Measurements from ENCODE around the gene ASAP2. TPM values are rescaled to one million over a fixed set of nuclear protein-coding genes. Genes with fewer than 3 reads are reported as not detected.
A peak's percentile ranks its signal among the peaks of the same experiment; 100 is the strongest.

ASAP2 gene
- total RNA-seq, 2 experiments from 2014 or later, result 0.27 TPM; not detected in 1

- ChIA-PET POLR2A (interaction anchor here (0.5 kb wide), 1 partner anchor 47 kb away, joined by 4 read pairs; no protein-coding TSS in a partner anchor), CTCF (ENCODE audit: unreplicated experiment) (no interaction called here)
- no peak overlapping the region for H3K27ac ChIP-seq (ENCODE audit: low read depth, low read length, poor library complexity, severe bottlenecking)
- H4K20me1 ChIP-seq (ENCODE audit: insufficient read depth, low read length), result no peaks in the 10 kb centered on the region
- no peaks in the 10 kb centered on the region for H3K9me2 ChIP-seq (ENCODE audit: insufficient read depth, low read length)
- no TSS peak for BruUV-seq (replicated peaks)
- no peak overlapping the region for H3K4me2 ChIP-seq (ENCODE audit: low read length)
- H3K4me3 ChIP-seq (ENCODE audit: low read depth, low read length, poor library complexity, severe bottlenecking), result no peak overlapping the region
- no peaks in the 10 kb centered on the region for H3K79me2 ChIP-seq (ENCODE audit: insufficient read depth, low read depth, low read length)
- no peak for TF ChIP-seq EZH2phosphoT487 (IDR thresholded peaks at IDR 0.05; ENCODE audit: borderline replicate concordance, low read depth, low read length)
- TF ChIP-seq, protein P1, sequence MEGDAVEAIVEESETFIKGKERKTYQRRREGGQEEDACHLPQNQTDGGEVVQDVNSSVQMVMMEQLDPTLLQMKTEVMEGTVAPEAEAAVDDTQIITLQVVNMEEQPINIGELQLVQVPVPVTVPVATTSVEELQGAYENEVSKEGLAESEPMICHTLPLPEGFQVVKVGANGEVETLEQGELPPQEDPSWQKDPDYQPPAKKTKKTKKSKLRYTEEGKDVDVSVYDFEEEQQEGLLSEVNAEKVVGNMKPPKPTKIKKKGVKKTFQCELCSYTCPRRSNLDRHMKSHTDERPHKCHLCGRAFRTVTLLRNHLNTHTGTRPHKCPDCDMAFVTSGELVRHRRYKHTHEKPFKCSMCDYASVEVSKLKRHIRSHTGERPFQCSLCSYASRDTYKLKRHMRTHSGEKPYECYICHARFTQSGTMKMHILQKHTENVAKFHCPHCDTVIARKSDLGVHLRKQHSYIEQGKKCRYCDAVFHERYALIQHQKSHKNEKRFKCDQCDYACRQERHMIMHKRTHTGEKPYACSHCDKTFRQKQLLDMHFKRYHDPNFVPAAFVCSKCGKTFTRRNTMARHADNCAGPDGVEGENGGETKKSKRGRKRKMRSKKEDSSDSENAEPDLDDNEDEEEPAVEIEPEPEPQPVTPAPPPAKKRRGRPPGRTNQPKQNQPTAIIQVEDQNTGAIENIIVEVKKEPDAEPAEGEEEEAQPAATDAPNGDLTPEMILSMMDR (conservative IDR thresholded peaks at IDR 0.05; ENCODE audit: low read length), result no peak
- peaks cover 50% of the 10 kb centered on the region for H3K36me3 ChIP-seq (ENCODE audit: insufficient read depth, low read length)
- DNase-seq (ENCODE audit: low spot score), result no peak
- no peak overlapping the region for H2AFZ ChIP-seq (ENCODE audit: low read length)
- H3K4me1 ChIP-seq (ENCODE audit: insufficient read depth, low read length, poor library complexity, severe bottlenecking), result peaks cover 9% of the 10 kb centered on the region
- no peaks in the 10 kb centered on the region for H3K9me3 ChIP-seq (ENCODE audit: low read length)
- intact Hi-C loops (cut with micrococcal nuclease; ENCODE audit: unreplicated experiment), result no loop called here
Observed at GRCh38 chr2:9407363-9407811, 200.8 kb downstream of the ASAP2 start.

GRCh38 chr2:9408641-9409151, 202.1 kb downstream of the ASAP2 start:
- Histone ChIP-seq H3K4me3 (ENCODE audit: low read depth, low read length, poor library complexity, severe bottlenecking) (no peak overlapping the region), H4K20me1 (ENCODE audit: insufficient read depth, low read length) (no peaks in the 10 kb centered on the region), H3K4me2 (ENCODE audit: low read length) (no peak overlapping the region), H3K9me3 (ENCODE audit: low read length) (no peaks in the 10 kb centered on the region), H3K36me3 (ENCODE audit: insufficient read depth, low read length) (peaks cover 60% of the 10 kb centered on the region), H3K27ac (ENCODE audit: low read depth, low read length, poor library complexity, severe bottlenecking) (no peak overlapping the region), H3K9me2 (ENCODE audit: insufficient read depth, low read length) (no peaks in the 10 kb centered on the region), H3K79me2 (ENCODE audit: insufficient read depth, low read depth, low read length) (no peaks in the 10 kb centered on the region), H3K4me1 (ENCODE audit: insufficient read depth, low read length, poor library complexity, severe bottlenecking) (peaks cover 9% of the 10 kb centered on the region), H2AFZ (ENCODE audit: low read length) (no peak overlapping the region)
- DNase-seq (ENCODE audit: low spot score), result no peak
- TF ChIP-seq, protein P1 (conservative IDR thresholded peaks at IDR 0.05; ENCODE audit: low read length), result no peak
- TF ChIP-seq EZH2phosphoT487 (IDR thresholded peaks at IDR 0.05; ENCODE audit: borderline replicate concordance, low read depth, low read length), result no peak
- intact Hi-C loops (cut with micrococcal nuclease; ENCODE audit: unreplicated experiment), result no loop called here
- ChIA-PET POLR2A (no interaction called here), CTCF (ENCODE audit: unreplicated experiment) (no interaction called here)
- BruUV-seq (replicated peaks), result no TSS peak

DNA sequence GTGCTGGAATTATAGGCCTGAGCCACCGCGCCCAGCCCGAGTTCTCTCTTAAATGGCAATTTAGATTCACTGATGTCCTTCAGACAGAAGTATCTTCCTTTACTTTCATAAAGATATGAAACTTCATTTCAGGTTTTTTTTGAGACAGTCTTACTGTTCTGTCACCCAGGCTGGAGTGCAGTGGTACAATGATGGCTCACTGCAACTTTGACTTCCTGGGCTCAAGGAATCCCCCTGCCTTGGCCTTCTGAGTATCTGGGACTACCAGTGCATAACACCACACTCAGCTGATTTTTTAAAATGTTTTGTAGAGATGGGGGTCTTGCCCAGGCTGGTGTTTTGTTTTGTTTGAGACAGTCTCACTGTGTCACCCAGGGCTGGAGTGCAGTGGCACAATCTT, 203.5 kb downstream of the ASAP2 start:
- Histone ChIP-seq H3K27ac (ENCODE audit: low read depth, low read length, poor library complexity, severe bottlenecking) (peak overlapping the region; percentile 18), H4K20me1 (ENCODE audit: insufficient read depth, low read length) (no peaks in the 10 kb centered on the region), H3K9me3 (ENCODE audit: low read length) (no peaks in the 10 kb centered on the region), H3K4me3 (ENCODE audit: low read depth, low read length, poor library complexity, severe bottlenecking) (no peak overlapping the region), H3K9me2 (ENCODE audit: insufficient read depth, low read length) (no peaks in the 10 kb centered on the region), H3K4me1 (ENCODE audit: insufficient read depth, low read length, poor library complexity, severe bottlenecking) (peaks cover 9% of the 10 kb centered on the region), H3K36me3 (ENCODE audit: insufficient read depth, low read length) (peaks cover 71% of the 10 kb centered on the region), H3K79me2 (ENCODE audit: insufficient read depth, low read depth, low read length) (no peaks in the 10 kb centered on the region), H2AFZ (ENCODE audit: low read length) (no peak overlapping the region), H3K4me2 (ENCODE audit: low read length) (no peak overlapping the region)
- BruUV-seq (replicated peaks), result no TSS peak
- DNase-seq (ENCODE audit: low spot score), result peak; percentile 40
- POLR2A ChIA-PET, result no interaction called here
- intact Hi-C loops (cut with micrococcal nuclease; ENCODE audit: unreplicated experiment), result no loop called here
- CTCF ChIA-PET (ENCODE audit: unreplicated experiment), result no interaction called here
- no peak for TF ChIP-seq EZH2phosphoT487 (IDR thresholded peaks at IDR 0.05; ENCODE audit: borderline replicate concordance, low read depth, low read length)
- TF ChIP-seq, protein P1 (conservative IDR thresholded peaks at IDR 0.05; ENCODE audit: low read length), result no peak
